Hematopoietic multipotent progenitor cell treated with erythropoietin and hydrocortisone succinate and interleukin-3 and kit ligand, for 6 days (in vitro differentiated cells): ENCODE results near the gene GOLGA6L4.
"Not testable (repeated sequence)": the region's sequence is repeated elsewhere in the genome, so short reads cannot be mapped to it uniquely, and the experiment has no call there.

Experiments
- DNase-seq: peaks from one replicate; pipeline ENCODE4 v3.0.0-alpha.2; 2015

The GOLGA6L4 gene, protein sequence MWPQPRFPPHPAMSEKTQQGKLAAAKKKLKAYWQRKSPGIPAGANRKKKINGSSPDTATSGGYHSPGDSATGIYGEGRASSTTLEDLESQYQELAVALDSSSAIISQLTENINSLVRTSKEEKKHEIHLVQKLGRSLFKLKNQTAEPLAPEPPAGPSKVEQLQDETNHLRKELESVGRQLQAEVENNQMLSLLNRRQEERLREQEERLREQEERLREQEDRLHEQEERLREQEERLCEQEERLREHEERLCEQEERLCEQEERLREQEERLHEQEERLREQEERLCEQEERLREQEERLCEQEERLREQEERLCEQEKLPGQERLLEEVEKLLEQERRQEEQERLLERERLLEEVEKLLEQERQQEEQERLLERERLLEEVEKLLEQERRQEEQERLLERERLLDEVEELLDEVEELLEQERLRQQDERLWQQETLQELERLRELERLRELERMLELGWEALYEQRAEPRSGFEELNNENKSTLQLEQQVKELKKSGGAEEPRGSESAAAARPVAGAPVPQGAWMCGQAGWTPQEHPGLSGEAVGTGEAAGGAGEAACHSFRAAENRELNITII

DNA sequence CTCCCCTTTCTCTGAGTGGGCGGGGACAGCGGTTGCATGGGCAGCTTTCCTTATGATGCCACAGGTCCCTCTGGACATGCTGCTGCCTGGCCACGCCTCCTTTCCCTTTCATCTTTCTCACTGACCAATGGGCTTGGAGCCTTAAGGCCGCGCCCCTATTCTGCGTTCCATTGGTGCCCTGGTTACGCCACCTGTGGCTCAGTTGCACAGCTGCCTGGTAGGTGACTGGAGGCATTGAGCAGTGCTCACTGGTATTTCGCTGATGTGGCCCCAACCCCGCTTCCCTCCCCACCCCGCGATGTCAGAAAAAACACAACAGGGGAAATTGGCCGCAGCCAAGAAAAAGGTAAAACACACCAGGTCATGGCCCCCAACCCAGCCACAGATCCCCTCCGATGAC is at the start of gene GOLGA6L4:
Gene GOLGA6L4 (plus strand): TSS at position 201 of the 400 bp plus-strand sequence. CDS start 62 bp downstream, at position 263.
- peak; percentile 1 for DNase-seq

DNA sequence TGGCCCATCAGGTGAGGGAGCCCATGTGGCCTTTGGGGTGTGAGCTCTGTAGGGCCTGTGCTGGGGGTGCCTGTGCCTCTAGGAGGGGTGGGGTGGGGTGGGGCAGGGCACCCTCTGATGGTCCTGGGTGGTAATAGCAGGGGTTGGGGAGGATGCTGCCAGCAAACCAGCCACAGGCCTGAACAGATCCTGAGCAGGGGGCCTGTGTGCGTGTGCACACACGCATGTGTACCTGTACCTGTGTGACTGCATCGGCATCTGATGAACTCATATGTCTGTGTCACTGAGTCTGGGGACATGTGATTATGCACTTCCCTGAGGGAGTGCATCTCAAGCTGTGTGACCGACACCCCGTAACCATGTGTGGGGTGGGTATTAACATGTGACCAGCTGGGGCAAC is 42.6 kb upstream of the GOLGA6L4 start:
- not testable (repeated sequence) for DNase-seq

DNA sequence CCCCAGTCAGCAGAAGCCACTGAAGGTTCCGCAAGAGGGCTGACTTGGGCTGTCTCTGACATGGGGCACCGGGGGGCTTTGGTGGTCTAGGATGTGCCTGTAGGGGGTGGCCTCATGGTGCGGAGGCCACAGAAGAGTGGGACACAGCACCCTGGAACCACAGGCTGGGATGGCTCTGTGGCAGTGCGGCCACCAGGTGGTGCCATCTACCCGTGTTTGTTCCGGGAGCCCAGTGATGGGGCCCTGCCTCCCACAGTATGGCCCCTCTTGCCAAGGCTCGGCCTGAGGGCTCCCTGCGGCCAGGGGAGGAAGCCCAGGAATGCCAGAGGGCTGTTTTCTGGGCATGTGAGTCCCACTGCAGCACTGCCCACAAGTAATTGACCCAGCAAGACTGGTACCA is 40.0 kb upstream of the GOLGA6L4 start:
- DNase-seq = not testable (repeated sequence)

DNA sequence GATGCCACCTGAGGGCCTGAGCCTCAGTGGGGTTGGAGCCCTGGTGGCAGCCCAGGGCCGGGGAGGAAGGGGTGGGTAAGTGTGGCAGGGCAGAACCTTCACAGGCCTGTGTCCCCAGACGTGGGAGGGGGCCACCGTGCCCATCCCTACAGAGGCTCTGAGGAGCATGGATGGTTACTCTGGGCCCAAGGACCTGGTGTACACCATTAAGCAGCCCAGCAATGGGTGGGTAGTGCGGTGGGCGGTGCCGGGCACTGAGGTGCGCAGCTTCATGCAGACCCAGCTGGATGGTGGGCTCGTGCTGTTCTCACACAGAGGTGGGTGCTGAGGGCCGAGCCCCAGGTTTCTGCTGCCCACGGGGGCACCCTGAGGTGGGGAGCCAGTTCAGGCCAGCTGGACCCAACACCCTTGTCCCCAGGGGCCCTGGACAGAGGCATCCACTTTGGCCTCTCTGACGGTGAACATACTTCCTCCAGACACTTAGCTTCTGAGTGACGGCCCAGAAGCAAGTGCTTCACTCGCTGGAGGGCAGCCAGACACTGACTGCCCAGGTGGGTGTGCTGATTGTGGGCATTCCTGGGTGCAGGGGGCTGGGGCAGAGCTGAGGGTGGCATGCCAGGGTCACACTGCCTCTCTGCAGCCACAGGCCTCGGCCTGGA is 38.9 kb upstream of the GOLGA6L4 start:
- not testable (repeated sequence) for DNase-seq

DNA sequence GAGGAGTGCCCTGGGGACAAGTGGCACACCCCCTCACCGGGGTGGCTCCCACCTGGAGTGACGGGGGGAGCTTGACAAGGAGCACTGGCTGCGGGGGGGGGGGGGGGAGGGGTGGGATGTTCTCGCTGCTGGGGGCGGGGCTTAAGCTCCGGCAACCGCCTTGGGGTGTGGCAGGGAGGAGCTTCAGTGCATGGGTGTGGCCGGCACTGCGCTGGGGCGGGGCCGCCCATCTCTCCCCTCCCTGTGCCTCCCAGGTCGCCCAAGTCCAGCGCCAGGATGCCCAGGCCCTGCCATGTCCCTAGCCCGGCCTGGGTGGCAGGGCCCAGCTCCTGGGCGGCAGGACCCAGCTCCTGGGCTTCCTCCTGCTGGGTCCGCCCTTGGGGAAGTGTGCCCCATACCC is 35.7 kb upstream of the GOLGA6L4 start:
- not testable (repeated sequence) for DNase-seq

DNA sequence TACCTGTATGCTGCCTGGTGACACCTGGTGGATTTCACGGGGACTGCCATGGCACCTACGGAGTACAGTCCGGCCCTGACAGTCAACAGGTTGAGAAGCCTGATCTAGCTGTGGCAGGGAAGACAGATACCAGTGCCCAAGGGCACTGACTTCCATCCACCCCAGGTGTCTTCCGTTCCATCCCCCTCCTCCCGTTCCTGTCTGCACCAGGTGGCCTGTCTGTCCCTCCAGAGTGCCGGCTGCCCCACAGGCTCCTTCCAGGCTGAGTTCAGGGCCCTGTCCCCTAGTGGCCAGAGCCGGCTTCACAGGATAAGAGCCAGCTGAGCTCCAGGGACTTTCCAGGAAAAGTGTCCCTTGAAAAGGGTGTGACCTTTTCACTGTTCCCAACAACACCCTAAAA is 10.9 kb downstream of the GOLGA6L4 start:
- not testable (repeated sequence) for DNase-seq
